Measurements from ENCODE around the gene HCST.

Gene HCST

GRCh38 chr19:35942235-35942634 lies 39.9 kb downstream of the HCST start:
- no peak overlapping the region for H2AFZ ChIP-seq
- H3K79me2 ChIP-seq: no peaks in the 10 kb centered on the region
- H3K27ac ChIP-seq: no peak overlapping the region
- no peak overlapping the region for H3K4me2 ChIP-seq (ENCODE audit: low read length)
- H3K4me3 ChIP-seq (ENCODE audit: low read depth, low read length): no peak overlapping the region
- no peak for TF ChIP-seq CTCF (IDR thresholded peaks at IDR 0.05)
- H3K36me3 ChIP-seq (ENCODE audit: control insufficient read depth, insufficient read depth, low read length): no peaks in the 10 kb centered on the region
- H3K9ac ChIP-seq: no peak overlapping the region
- no peaks in the 10 kb centered on the region for H3K9me3 ChIP-seq (ENCODE audit: control insufficient read depth, low read length)
- H3K4me1 ChIP-seq: peaks cover 4% of the 10 kb centered on the region
- H3K27me3 ChIP-seq (ENCODE audit: control insufficient read depth, insufficient read depth, low read length): no peaks in the 10 kb centered on the region

- H3K4me1 ChIP-seq: peaks cover 3% of the 10 kb centered on the region
- H3K9ac ChIP-seq: no peak overlapping the region
- no peaks in the 10 kb centered on the region for H3K9me3 ChIP-seq (ENCODE audit: control insufficient read depth, low read length)
- no peak overlapping the region for H3K4me2 ChIP-seq (ENCODE audit: low read length)
- H3K79me2 ChIP-seq: no peaks in the 10 kb centered on the region
- no peak for TF ChIP-seq CTCF (IDR thresholded peaks at IDR 0.05)
- H2AFZ ChIP-seq: no peak overlapping the region
- no peak overlapping the region for H3K4me3 ChIP-seq (ENCODE audit: low read depth, low read length)
- H3K36me3 ChIP-seq (ENCODE audit: control insufficient read depth, insufficient read depth, low read length): no peaks in the 10 kb centered on the region
- no peak overlapping the region for H3K27ac ChIP-seq
- no peaks in the 10 kb centered on the region for H3K27me3 ChIP-seq (ENCODE audit: control insufficient read depth, insufficient read depth, low read length)
Observed at GRCh38 chr19:35943321-35944301, 41.3 kb downstream of the HCST start.

GRCh38 chr19:35944556-35944955 lies 42.2 kb downstream of the HCST start:
- no peaks in the 10 kb centered on the region for H3K79me2 ChIP-seq
- H2AFZ ChIP-seq: no peak overlapping the region
- H3K27ac ChIP-seq: no peak overlapping the region
- no peak overlapping the region for H3K4me2 ChIP-seq (ENCODE audit: low read length)
- H3K4me1 ChIP-seq: peaks cover 3% of the 10 kb centered on the region
- no peak overlapping the region for H3K9ac ChIP-seq
- no peaks in the 10 kb centered on the region for H3K36me3 ChIP-seq (ENCODE audit: control insufficient read depth, insufficient read depth, low read length)
- no peak overlapping the region for H3K4me3 ChIP-seq (ENCODE audit: low read depth, low read length)
- no peak for TF ChIP-seq CTCF (IDR thresholded peaks at IDR 0.05)
- H3K9me3 ChIP-seq (ENCODE audit: control insufficient read depth, low read length): no peaks in the 10 kb centered on the region
- H3K27me3 ChIP-seq (ENCODE audit: control insufficient read depth, insufficient read depth, low read length): no peaks in the 10 kb centered on the region

- Histone ChIP-seq H2AFZ (no peak overlapping the region), H3K36me3 (ENCODE audit: control insufficient read depth, insufficient read depth, low read length) (no peaks in the 10 kb centered on the region), H3K4me1 (peaks cover 7% of the 10 kb centered on the region), H3K9me3 (ENCODE audit: control insufficient read depth, low read length) (no peaks in the 10 kb centered on the region), H3K4me3 (ENCODE audit: low read depth, low read length) (no peak overlapping the region), H3K4me2 (ENCODE audit: low read length) (no peak overlapping the region), H3K79me2 (no peaks in the 10 kb centered on the region), H3K9ac (no peak overlapping the region), H3K27me3 (ENCODE audit: control insufficient read depth, insufficient read depth, low read length) (no peaks in the 10 kb centered on the region), H3K27ac (no peak overlapping the region)
- no peak for TF ChIP-seq CTCF (IDR thresholded peaks at IDR 0.05)
Observed at GRCh38 chr19:35945121-35945790, 42.9 kb downstream of the HCST start.

Data from parathyroid adenoma (tissue), 2 donors.